Measurements from ENCODE around the gene RPL12.

The RPL12 gene

GRCh38 chr9:127402401-127403090, 48.7 kb downstream of the RPL12 start:
- no peak for DNase-seq

- no peak for DNase-seq
Measured at GRCh38 chr9:127399736-127400269, 51.4 kb downstream of the RPL12 start.

- no peak for DNase-seq
Measured at GRCh38 chr9:127398715-127399400, 52.3 kb downstream of the RPL12 start.

GRCh38 chr9:127398275-127398647, 52.9 kb downstream of the RPL12 start:
- no peak for DNase-seq
